Immature natural killer cell (primary cell): ENCODE results near the gene MEG3. TPM values are rescaled to one million over a fixed set of nuclear protein-coding genes. Genes with fewer than 3 reads are reported as not detected.

ENCODE experiments used
- DNase-seq, 3 donors: peaks; one replicate each; pipeline ENCODE4 v3.0.0; 2022; ENCODE audit warnings: mixed read lengths in 1 of 3
- H3K27ac Mint-ChIP-seq, 6 donors: one replicate each; pipeline ENCODE4 v1.8.0; 2020; ENCODE audit warnings: mixed read lengths in 6 of 6, mild to moderate bottlenecking in 5 of 6, inconsistent platforms in 4 of 6, moderate library complexity in 3 of 6
- H3K27me3 Mint-ChIP-seq, 3 donors: one replicate each; pipeline ENCODE4 v1.8.0; 2020 to 2021; ENCODE audit warnings: low read depth in 3 of 3, mild to moderate bottlenecking in 3 of 3, mixed read lengths in 3 of 3, moderate library complexity in 3 of 3, inconsistent platforms in 1 of 3
- H3K36me3 Mint-ChIP-seq, 3 donors: one replicate each; pipeline ENCODE4 v1.8.0; 2020; ENCODE audit warnings: mixed read lengths in 3 of 3, inconsistent platforms in 2 of 3, mild to moderate bottlenecking in 2 of 3
- H3K4me1 Mint-ChIP-seq, 2 donors: one replicate each; pipeline ENCODE4 v1.8.0; 2020; ENCODE audit warnings: inconsistent platforms in 2 of 2, mild to moderate bottlenecking in 2 of 2, mixed read lengths in 2 of 2, moderate library complexity in 1 of 2
- H3K4me3 Mint-ChIP-seq, 5 donors: one replicate each; pipeline ENCODE4 v1.8.0; 2020; ENCODE audit warnings: mild to moderate bottlenecking in 5 of 5, mixed read lengths in 5 of 5, inconsistent platforms in 3 of 5, moderate library complexity in 3 of 5
- H3K9me3 Mint-ChIP-seq, 6 donors: one replicate each; pipeline ENCODE4 v1.8.0; 2020; ENCODE audit warnings: mild to moderate bottlenecking in 6 of 6, mixed read lengths in 6 of 6, inconsistent platforms in 4 of 6, moderate library complexity in 3 of 6
- polyA plus RNA-seq, 3 donors: library from polyadenylated mRNA; unstranded; fragments of 300-500 nt; fragmentation: Illumina TruSeq; gene quantifications; one replicate each; pipeline ENCODE4 v1.2.3, GENCODE V29; 2021

MEG3 gene
- polyA plus RNA-seq, 3 donors from 2014 or later = not detected

DNA sequence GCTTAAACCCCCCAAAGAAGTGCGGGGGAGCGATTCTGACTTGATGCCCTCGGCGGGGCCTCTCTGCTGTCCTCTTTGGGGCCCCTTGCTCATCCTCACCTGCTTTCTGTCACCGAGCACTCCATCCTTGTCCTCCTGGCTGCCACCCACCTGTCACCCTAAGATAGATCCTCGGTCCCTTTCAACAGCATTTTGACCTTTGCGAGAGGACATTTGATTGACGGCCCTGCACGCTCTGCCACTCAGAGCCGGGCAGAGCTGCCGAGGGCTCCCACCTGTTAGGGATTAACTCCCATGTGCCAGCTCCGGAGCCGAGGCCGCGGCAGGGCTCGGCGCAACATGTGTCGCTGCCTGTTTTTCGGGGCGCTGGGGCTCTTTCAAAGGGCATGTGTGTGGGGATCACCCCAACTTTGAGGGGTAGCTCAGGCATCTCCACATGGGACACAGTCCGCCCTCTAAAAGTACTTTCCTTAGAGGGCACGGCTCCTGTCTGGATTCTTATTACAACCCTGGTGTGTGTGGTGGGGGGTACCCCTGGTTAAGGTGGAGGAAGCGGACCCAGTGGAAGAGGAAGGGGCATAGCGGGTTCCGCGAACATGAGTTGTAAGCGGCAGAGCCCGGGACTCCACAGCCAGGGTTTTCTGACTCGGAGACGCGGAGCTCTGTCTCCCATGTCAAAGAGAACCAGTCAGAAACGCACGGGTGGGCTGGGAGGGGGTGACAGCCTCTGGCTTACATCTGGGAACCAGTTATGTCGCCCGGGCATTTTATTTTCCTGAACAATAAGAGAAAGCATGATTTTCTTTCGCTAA lies 811 bp upstream of the MEG3 start:
- DNase-seq = no peak
- Mint-ChIP-seq H3K4me1 (peaks cover 0 to 2% of the 10 kb centered on the region in 2 donors), H3K27ac (no peak overlapping the region), H3K27me3 (peaks cover 0 to 20% (median 2%) of the 10 kb centered on the region in 3 donors), H3K4me3 (no peak overlapping the region), H3K36me3 (no peaks in the 10 kb centered on the region), H3K9me3 (no peaks in the 10 kb centered on the region)

DNA sequence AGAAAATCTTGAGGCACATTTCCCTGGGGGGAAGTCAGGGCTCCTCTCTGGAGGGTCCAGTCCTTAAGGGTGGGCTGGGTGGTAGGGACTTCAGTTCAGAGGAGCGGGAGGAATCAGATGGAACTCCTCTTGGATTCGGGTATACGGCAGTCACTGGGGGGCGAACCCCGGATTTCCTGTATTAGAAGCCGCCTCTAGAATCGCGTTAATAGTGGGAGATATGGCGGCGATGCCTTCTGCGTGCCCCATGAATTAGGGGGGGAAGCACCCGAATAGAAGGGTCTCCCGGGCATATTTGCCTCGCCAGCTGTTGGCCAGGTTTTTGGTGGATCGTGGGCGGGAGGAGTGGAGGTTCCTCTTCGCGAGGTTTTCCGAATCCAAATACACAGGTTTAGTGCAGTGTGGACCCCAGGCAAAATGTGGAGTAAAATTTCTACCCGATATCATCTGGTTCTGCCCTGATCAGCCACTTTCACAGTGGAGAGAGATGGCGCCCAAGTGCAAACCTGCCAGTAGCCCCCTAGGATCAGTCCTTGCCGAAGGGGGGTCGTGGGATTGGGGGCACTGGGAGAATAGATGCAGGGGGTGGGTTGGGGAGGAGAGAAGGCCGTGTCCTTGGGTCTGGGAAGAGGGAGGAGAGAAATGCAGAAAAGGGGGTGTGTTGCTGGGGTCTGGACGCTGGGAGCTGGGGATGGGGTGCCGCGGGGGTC lies 628 bp downstream of the MEG3 start:
- no peak for DNase-seq
- H3K9me3 Mint-ChIP-seq = no peaks in the 10 kb centered on the region
- peaks cover 0 to 2% of the 10 kb centered on the region in 2 donors for H3K4me1 Mint-ChIP-seq
- H3K27me3 Mint-ChIP-seq = peaks cover 0 to 23% (median 2%) of the 10 kb centered on the region in 3 donors
- H3K27ac Mint-ChIP-seq = no peak overlapping the region
- H3K36me3 Mint-ChIP-seq = no peaks in the 10 kb centered on the region
- no peak overlapping the region for H3K4me3 Mint-ChIP-seq

DNA sequence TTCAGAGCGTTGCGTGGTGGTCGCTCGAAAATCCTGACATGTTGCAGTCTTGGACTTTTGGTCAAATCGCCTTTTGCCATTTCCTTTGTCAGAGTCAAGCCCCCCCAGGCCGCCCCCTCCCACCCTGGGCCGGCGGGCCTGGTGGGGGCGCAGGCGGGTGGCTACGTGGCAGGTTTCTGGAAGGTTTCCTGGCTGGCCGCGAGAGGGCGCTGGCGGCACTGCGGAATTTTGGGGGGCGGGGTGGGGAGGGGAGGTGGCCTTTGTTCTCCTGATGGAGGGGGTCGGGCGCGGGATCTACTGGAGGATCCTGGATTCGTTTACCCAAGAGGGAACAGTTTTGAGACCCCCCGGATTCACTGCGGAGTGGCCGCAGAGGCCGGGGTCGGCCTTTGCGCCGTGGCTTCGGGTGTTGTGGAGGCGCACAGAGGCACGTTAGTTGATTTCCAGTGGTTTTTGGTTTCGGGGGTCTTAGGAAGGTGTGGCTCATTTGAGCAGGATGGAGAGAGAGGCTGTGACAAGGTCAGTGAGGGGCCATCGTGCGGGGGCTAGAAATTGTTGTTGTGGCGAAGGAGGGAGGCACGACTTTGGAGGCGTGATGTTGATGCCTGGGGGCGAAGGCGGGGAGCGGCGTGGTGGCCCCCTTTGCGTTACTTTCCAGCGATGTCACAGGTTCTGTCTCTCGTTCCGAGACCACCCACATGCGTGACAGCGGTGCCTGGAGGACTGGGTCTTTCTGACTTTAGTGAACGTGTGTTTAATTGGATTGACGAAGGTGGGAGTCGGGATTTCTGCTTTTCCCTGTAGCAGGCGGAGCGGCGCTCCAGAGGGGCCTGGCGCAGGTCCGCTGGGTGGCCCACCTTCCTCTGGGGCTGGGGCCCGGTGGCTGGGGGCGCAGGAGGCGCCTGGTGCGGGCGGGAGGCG lies 1.4 kb downstream of the MEG3 start:
- peaks cover 0 to 2% of the 10 kb centered on the region in 2 donors for H3K4me1 Mint-ChIP-seq
- no peak for DNase-seq
- peaks cover 2 to 15% (median 2%) of the 10 kb centered on the region in 3 donors for H3K27me3 Mint-ChIP-seq
- H3K4me3 Mint-ChIP-seq = no peak overlapping the region
- no peaks in the 10 kb centered on the region for H3K36me3 Mint-ChIP-seq
- H3K9me3 Mint-ChIP-seq = no peaks in the 10 kb centered on the region
- H3K27ac Mint-ChIP-seq = no peak overlapping the region

DNA sequence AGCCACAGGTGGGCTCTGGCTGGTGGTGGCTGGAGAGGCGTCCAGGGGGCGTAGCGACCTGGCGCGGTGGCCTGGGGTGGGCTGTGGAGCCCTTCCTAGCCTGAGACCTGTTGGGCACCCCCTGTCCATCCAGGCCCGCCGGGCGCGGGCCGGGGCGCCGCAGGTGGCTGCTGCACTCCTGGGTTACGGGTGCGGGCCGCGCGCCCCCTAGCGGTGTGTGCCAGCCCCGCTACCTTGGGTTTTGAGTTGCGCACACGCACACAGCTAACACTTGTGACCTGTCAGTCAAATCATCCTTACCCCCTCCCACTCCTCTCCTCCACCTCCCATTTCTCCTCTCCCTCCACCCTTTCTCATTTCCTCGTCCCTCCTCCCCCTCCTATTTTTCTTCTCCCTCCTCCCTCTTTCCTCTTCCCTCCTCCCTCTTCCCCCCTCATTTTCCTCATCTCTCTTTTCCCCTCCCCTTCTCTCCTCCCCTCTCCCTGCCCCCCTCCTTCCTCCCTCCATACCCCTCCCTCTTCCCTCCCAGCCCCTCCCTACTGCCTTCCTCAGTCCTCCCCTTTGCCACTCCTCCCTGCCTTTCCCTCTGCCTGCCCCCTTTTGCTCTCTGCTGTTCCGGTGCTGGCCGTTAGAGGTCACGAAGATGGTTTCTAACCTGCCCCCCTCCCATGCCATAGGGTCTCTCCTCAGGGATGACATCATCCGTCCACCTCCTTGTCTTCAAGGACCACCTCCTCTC lies 2.3 kb downstream of the MEG3 start:
- H3K36me3 Mint-ChIP-seq = no peaks in the 10 kb centered on the region
- no peak overlapping the region for H3K4me3 Mint-ChIP-seq
- no peaks in the 10 kb centered on the region for H3K9me3 Mint-ChIP-seq
- peaks cover 0 to 2% of the 10 kb centered on the region in 2 donors for H3K4me1 Mint-ChIP-seq
- H3K27me3 Mint-ChIP-seq = peaks cover 2 to 12% (median 2%) of the 10 kb centered on the region in 3 donors
- no peak overlapping the region for H3K27ac Mint-ChIP-seq
- no peak for DNase-seq

DNA sequence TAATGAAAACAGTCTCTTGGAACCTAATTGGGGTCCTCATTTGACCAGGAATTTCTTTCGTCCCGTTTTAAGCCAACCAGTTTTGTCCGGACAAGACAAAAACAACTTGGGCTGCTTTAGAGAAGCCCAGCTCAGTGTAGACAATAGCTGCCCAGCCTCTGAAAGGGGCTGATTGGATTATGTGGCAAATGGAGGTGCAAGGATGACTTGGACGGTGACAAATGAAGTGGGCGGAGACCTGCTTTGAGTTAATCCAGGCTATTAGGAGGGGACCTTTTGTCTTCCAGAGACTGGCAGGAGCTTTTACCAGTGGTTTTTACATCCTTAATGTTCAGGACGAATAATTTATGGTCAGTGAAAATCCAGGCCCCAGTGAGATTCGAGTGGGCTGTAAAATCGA lies 4.8 kb downstream of the MEG3 start:
- Mint-ChIP-seq H3K9me3 (no peaks in the 10 kb centered on the region), H3K27ac (no peak overlapping the region), H3K36me3 (no peaks in the 10 kb centered on the region), H3K4me1 (peaks cover 0 to 2% of the 10 kb centered on the region in 2 donors), H3K4me3 (no peak overlapping the region), H3K27me3 (peaks cover 2 to 10% (median 2%) of the 10 kb centered on the region in 3 donors)
- DNase-seq = no peak

DNA sequence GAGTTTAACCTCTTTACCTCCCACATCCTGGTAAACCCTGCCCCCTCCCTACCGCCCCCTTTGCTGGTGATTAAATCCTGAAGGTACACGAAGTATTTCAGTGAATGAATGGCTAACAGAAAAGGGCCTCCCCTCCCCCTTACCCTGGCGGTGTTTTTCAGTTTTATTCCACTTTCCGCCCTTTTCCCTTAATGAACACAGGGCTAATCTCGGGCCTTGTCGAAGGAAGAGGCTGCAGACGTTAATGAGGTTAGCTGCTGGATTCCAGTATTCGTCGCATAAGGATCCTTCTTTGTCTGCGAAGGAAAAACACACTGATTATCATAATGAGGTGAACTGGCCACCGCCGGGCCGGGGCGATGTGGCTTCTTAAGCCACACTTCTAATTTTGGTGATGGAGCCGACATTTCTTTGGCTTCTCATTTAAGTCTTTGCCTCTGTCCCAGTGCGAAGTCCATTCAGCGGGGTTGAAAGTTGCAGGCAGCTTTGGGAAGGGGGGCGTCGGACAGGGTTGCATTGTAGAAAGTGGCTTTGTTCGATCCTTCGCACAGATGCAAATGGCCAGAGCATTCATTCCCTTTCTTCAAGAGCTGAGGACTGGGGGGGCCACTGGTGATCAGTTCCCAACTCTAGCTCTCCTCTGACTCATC lies 6.5 kb downstream of the MEG3 start:
- Mint-ChIP-seq H3K27me3 (peaks cover 2 to 10% (median 5%) of the 10 kb centered on the region in 3 donors), H3K36me3 (no peaks in the 10 kb centered on the region), H3K27ac (no peak overlapping the region), H3K9me3 (no peaks in the 10 kb centered on the region), H3K4me3 (no peak overlapping the region), H3K4me1 (no peaks in the 10 kb centered on the region)
- no peak for DNase-seq

DNA sequence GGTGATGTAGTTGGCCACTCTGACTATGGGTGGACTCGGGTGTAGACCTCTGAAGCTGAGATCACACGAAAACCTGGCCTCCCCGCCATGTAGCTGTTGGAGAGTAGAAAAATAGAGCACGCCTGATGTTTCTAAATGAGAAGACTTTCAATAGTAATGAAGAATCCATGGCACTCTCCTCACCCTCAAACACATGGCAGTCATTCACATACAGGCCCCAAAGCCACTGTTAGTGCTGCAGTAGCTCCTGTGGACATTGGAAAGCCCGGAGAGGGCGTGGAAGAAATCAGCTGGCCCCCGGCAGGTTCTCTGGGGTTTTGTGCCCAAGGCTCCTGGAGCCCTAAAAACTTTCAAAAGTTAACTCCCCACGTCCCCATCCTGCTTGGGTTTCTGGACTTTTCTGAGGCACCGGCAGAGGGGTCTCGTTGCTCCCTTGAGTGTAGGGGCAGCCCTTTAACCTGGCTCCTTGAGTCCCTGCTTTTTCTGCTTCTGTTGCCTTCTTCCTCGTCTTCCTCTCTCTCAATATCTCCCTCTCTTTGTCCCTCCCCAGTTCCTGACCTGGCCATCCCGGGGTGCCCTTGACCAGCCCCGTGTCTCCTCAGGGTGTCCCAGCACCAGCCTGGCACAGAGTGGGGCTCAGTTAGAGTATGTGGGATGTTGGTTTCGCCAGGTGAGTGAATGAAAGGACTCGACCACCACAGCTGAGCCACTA lies 8.3 kb downstream of the MEG3 start:
- H3K4me3 Mint-ChIP-seq = no peak overlapping the region
- H3K4me1 Mint-ChIP-seq = no peaks in the 10 kb centered on the region
- DNase-seq = no peak
- H3K9me3 Mint-ChIP-seq = no peaks in the 10 kb centered on the region
- H3K27ac Mint-ChIP-seq = no peak overlapping the region
- no peaks in the 10 kb centered on the region for H3K36me3 Mint-ChIP-seq
- H3K27me3 Mint-ChIP-seq = peaks cover 2 to 8% (median 4%) of the 10 kb centered on the region in 3 donors

DNA sequence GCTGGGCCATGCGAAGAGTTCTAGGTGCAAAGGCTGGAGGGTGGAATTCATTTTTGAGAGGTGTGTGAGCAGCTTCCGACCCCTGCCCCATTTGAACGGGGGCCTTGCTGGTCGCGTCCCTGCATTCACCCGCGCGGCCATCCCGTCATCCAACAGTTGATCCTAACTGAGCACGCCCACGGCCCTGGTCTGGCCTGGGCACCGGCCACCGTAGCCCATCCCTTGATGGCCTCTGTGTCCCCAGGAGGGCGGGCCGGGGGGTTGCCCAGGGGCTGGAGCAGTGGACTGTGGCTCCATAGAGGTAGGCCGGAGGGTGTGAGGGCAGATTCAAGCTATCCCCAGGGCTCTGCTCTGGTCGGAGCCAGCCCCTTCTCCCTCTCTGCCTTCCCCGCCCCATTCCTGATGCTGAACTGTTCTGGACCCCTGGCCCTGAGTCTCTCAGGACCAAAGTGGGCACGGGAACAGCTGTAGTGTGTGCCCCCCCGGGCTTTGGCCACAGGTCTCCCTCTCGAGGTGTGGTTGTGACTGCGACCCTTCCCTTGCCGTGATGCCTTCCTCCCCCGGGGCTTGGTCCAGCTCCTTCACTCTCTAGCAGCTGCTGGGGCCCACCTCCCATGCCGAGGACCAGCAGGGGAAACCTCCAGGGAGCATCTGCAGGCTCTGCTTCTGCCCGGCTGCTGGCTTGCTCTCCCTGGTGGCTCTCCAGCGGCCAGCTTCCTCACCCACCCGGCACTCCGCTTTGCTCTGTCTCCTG lies 9.1 kb downstream of the MEG3 start:
- H3K27me3 Mint-ChIP-seq = peaks cover 2 to 4% (median 3%) of the 10 kb centered on the region in 3 donors

DNA sequence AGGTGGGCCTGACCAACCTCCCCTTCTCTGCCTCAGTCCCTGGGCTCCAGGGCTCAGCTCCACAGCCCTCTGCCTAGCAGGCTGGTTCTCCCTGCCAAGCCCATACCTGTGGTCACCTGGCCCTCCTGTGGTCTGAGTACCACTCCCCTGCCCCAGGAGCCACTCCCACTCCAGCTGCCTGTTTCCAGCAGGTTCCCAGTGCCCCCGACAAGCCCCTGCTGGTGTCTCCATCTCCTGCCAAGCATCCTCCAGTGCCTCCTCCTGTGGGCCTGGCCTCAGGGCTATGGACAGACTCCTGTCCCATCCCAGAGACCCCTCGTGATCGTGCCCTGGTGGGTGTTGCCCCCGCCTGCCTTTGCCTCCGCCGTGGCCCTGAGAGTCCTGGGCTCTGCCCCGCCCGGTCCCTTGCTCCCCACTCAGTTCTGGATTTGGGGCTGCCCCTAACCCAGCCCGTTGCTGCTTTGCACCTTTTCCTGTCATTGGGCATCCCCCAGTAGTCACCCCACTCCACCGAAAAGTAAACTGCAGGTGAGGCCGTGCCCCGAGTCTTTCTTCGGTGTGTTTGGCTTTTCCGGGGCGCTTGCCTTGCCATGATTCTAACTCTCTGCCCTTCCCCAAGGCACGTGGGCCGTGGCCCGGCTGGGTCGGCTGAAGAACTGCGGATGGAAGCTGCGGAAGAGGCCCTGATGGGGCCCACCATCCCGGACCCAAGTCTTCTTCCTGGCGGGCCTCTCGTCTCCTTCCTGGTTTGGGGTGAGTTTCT lies 9.8 kb downstream of the MEG3 start:
- H3K4me3 Mint-ChIP-seq = no peak overlapping the region
- H3K27ac Mint-ChIP-seq = no peak overlapping the region
- no peaks in the 10 kb centered on the region for H3K36me3 Mint-ChIP-seq
- DNase-seq = no peak
- no peaks in the 10 kb centered on the region for H3K4me1 Mint-ChIP-seq
- H3K27me3 Mint-ChIP-seq = peaks cover 2 to 4% (median 3%) of the 10 kb centered on the region in 3 donors
- no peaks in the 10 kb centered on the region for H3K9me3 Mint-ChIP-seq

More for the DNA sequence above, 9.1 kb downstream of the MEG3 start:
- Mint-ChIP-seq H3K4me3 (no peak overlapping the region), H3K9me3 (no peaks in the 10 kb centered on the region), H3K4me1 (no peaks in the 10 kb centered on the region), H3K36me3 (no peaks in the 10 kb centered on the region), H3K27ac (no peak overlapping the region)
- DNase-seq = no peak

DNA sequence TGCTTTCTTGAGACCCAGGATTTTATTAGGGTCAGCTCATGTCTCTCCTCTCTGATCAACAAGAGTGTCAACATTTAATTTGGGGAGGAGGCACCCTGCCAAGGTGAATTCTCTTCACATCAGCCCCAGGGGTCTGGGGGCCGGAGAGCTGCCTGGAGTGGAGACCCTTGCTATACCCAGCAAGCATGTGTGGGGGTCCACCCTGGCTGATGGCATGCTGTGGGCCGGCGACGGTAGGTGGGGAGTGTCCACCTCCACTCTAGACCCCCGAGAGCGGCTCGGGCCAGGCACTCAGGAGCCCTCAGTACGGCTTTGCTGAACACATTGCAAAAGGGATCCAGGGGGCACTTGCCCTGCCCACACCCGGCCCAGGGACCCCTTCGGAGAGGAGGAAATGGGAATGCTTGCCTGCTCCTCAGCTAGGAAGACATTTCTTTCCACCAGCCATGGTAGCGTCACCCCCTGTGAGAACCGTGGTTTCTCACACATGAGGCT lies 10.4 kb downstream of the MEG3 start:
- no peak overlapping the region for H3K27ac Mint-ChIP-seq
- H3K4me1 Mint-ChIP-seq = no peaks in the 10 kb centered on the region
- H3K4me3 Mint-ChIP-seq = no peak overlapping the region
- no peak for DNase-seq
- H3K9me3 Mint-ChIP-seq = no peaks in the 10 kb centered on the region
- peaks cover 2 to 4% (median 2%) of the 10 kb centered on the region in 3 donors for H3K27me3 Mint-ChIP-seq
- H3K36me3 Mint-ChIP-seq = no peaks in the 10 kb centered on the region
